GM18951 (cell line): ENCODE results near the gene PTCD1.

Experiments
- POLR2A ChIP-seq: IDR thresholded peaks from 4 replicates; pipeline ENCODE4 v1.6.1; 2011; ENCODE audit warnings: mild to moderate bottlenecking; ENCODE audit not compliant: insufficient read length, insufficient read depth; ENCODE audit errors: extremely low read depth
- in situ Hi-C: fragments of 300-500 bp; cut with MboI; formaldehyde crosslinking; loops from one replicate; pipeline ENCODE4 v1.12.0; 2022; ENCODE audit warnings: low sequenced_read_pairs, mixed read lengths, inconsistent platforms; ENCODE audit not compliant: unreplicated experiment

PTCD1 gene, protein sequence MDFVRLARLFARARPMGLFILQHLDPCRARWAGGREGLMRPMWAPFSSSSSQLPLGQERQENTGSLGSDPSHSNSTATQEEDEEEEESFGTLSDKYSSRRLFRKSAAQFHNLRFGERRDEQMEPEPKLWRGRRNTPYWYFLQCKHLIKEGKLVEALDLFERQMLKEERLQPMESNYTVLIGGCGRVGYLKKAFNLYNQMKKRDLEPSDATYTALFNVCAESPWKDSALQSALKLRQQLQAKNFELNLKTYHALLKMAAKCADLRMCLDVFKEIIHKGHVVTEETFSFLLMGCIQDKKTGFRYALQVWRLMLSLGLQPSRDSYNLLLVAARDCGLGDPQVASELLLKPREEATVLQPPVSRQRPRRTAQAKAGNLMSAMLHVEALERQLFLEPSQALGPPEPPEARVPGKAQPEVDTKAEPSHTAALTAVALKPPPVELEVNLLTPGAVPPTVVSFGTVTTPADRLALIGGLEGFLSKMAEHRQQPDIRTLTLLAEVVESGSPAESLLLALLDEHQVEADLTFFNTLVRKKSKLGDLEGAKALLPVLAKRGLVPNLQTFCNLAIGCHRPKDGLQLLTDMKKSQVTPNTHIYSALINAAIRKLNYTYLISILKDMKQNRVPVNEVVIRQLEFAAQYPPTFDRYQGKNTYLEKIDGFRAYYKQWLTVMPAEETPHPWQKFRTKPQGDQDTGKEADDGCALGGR

GRCh38 chr7:99438573-99439480, at the start of gene PTCD1, which contains the start of gene CPSF4:
TSS of gene PTCD1 (minus strand) at chr7:99438798. CDS start at chr7:99435242, 3,556 bp downstream.
TSS of gene CPSF4 (plus strand) at chr7:99438943. CDS start at chr7:99439083, 140 bp downstream.
- in situ Hi-C loops: no loop called here
- peak; percentile 82 for TF ChIP-seq POLR2A

- in situ Hi-C loops: no loop called here
- no peak for TF ChIP-seq POLR2A
Observed at GRCh38 chr7:99485094-99485493, 46.5 kb upstream of the PTCD1 start.

DNA sequence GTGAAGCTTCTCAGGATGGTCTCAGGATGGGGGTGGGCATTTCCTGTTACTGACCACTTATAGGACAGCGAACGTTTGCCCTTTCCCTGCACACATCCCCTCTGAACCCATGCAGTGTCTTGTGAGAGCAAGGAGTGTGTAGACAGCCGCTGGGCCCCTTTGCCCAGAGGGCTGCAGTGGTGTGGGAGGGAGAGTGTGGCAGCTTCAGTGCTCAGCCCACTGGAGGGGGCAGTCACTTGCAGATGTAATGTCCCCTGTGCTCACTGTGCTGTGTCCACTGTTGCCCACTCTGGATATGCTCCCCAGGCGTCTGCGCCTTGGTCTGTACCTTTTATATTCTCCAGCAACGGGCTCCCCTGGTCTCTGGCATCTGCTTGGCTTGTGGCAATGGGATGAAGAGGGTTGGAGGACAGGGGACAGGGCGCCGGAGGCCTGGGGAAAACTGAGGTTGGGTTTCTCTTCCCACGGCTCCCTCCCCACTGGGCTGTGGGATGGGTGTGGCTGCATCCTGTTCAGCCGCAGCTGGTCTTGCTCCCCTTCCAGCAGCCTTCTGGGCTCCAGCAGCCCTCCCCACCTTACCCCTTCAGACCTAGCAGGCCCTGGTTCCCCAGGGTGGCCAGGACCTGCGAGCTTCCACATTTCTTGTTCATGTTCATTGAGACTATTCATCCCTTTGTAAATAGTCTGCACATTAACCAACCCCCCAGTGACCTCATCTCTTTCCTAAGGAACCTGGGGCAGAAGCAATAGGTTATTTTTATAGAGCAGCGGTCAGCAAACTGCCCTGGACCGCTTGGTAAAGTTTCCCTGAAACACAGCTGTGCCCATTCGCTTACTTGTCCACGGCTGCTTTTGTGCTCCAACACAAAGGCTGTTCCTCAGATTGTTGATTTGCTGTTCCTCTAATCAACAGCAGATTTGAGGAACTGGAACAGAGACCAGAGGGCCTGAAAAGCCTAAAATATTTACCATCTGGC, 40.2 kb upstream of the PTCD1 start:
- in situ Hi-C loops: no loop called here
- no peak for TF ChIP-seq POLR2A

DNA sequence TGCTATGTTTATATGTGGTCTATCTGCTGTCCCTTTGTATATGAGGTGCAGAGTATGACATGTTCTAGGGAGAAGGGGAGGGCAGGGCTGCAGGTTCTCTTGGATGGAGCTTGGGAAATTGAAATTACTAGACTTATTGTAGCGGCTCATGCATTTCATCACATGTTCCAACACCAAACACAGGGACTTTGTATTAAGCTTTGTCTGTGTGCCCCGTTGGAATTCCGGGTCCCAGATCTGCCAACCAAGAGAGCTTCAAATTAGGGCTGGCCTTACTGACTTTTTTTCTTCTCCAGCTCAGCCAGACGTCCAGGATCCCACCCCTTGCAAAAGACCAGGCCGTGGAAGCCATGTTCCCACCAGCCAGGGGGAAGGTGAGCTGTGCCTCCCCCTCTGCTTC, 37.5 kb upstream of the PTCD1 start:
- in situ Hi-C loops: no loop called here
- TF ChIP-seq POLR2A: no peak

GRCh38 chr7:99473315-99473596, 34.7 kb upstream of the PTCD1 start:
- in situ Hi-C loops: no loop called here
- no peak for TF ChIP-seq POLR2A

- TF ChIP-seq POLR2A: peak; percentile 76
- in situ Hi-C loops: no loop called here
Observed at GRCh38 chr7:99472561-99473314, 34.1 kb upstream of the PTCD1 start, which contains the start of gene ZNF789. TSS of gene ZNF789 (plus strand) at chr7:99472890. CDS start at chr7:99476457, 3,567 bp downstream.

DNA sequence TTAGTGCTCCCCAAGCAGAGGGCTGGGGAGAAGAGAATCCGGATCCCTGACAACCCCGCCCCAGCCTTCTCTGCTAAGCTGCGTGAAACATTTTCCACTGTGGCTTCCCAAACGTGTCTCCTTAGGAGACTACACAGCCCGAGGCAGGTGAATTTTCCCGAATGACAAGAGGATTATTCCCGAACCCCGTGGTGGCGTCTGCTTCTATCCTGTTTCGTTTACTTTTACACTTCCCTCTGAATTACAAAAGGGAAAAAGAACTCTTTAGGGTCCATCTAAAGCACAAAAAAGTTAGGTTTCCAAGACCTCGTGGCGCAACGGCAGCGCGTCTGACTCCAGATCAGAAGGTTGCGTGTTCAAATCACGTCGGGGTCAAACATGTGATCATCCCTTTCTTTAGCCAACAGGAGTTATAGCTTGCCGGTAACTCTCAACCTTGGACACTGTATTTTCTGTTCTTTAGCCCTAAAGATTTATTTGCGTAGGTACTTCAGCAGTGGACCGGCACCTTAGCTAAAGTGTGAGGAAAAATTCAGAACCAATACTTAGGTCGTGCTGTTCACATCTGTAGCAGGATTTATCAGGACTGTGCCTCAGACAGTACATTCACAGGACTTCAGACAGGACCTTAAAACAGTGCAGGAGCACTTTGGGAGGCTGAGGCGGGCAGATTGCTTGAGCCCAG, 30.9 kb upstream of the PTCD1 start:
- in situ Hi-C loops: no loop called here
- no peak for TF ChIP-seq POLR2A

GRCh38 chr7:99468336-99468918, 29.8 kb upstream of the PTCD1 start:
- TF ChIP-seq POLR2A: no peak
- in situ Hi-C loops: no loop called here

DNA sequence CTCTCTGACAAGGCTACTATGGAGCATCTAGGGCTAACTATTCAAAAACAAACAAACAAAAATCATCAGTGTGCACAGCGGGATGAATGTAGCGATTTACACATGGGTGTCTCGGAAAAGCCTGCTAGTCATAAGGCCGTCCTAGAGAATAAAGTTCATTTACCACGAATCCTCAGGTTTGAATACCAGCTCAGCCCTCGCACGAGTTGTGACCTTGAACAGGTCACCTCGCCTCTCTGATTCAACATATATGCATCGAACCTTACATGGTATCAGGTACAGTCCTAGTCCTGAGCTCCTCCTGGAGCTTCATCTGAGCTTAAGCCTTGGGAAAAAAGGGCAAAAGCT, 26.8 kb upstream of the PTCD1 start:
- in situ Hi-C loops: no loop called here
- TF ChIP-seq POLR2A: no peak

DNA sequence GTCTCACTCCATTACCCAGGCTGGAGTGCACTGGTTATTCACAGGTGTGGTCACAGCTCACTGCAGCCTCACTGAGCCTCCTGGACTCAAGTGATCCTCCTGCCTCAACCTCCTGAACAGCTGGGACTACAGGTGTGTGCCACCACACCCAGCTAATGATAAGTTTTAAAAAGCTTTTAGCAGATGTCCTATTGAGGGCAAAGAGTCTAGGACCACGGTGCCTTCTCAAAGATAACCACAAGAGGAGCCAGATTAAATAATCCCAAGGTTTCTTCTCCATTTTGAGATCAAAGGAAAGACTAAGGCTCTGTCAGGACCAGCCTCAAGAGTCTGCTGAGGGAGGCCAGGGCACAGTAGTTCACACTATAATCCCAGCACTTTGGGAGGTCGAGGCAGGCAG, 22.6 kb upstream of the PTCD1 start:
- TF ChIP-seq POLR2A: no peak
- in situ Hi-C loops: no loop called here

DNA sequence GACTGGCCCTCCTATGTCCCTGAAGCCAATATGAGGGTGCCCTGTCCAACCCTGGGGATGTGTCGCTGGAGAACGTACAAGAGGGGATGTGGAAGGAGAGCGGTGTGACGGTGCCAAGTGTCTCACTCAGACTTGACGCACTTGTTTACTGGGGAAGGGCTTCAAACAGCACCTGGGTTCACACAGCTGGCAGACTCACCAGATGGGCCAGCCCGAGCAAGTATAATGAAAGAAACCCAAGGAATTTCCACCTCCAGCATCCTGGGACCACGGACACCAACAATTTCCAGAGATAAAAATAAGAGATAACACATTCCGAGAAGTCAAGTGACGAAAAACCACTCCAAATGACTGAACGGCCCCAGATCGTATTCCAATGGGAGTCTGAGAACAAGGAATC, 22.1 kb upstream of the PTCD1 start:
- in situ Hi-C loops: no loop called here
- no peak for TF ChIP-seq POLR2A

- in situ Hi-C loops: no loop called here
- no peak for TF ChIP-seq POLR2A
Observed at GRCh38 chr7:99459087-99459486, 20.5 kb upstream of the PTCD1 start.
